Parathyroid adenoma (tissue), 2 donors: ENCODE results near the gene ARL14.

Experiments
- H2AFZ ChIP-seq: fragments of 300-600 bp; sonication (generic); one replicate; pipeline ENCODE4 v1.7.0; 2017; ENCODE audit warnings: antibody characterized with exemption, mild to moderate bottlenecking
- H3K27ac ChIP-seq: fragments of 300-600 bp; sonication (generic); one replicate; pipeline ENCODE4 v1.7.0; 2017
- H3K27me3 ChIP-seq: fragments of 300-600 bp; sonication (generic); one replicate; pipeline ENCODE4 v1.7.0; 2017; ENCODE audit warnings: low read length; ENCODE audit not compliant: control insufficient read depth, insufficient read depth
- H3K36me3 ChIP-seq: fragments of 300-600 bp; sonication (generic); one replicate; pipeline ENCODE4 v1.7.0; 2017; ENCODE audit warnings: low read length; ENCODE audit not compliant: control insufficient read depth, insufficient read depth
- H3K4me1 ChIP-seq: fragments of 300-600 bp; sonication (generic); one replicate; pipeline ENCODE4 v1.7.0; 2017; ENCODE audit warnings: control low read depth
- H3K4me2 ChIP-seq: fragments of 300-600 bp; sonication (generic); one replicate; pipeline ENCODE4 v1.7.0; 2017; ENCODE audit warnings: low read length
- H3K4me3 ChIP-seq: fragments of 300-600 bp; sonication (generic); one replicate; pipeline ENCODE4 v1.7.0; 2017; ENCODE audit warnings: low read depth, low read length
- H3K79me2 ChIP-seq: fragments of 300-600 bp; sonication (generic); one replicate; pipeline ENCODE4 v1.7.0; 2017; ENCODE audit warnings: control low read depth
- H3K9ac ChIP-seq: fragments of 300-600 bp; sonication (generic); one replicate; pipeline ENCODE4 v1.7.0; 2017; ENCODE audit warnings: mild to moderate bottlenecking
- H3K9me3 ChIP-seq: fragments of 300-600 bp; sonication (generic); one replicate; pipeline ENCODE4 v1.7.0; 2017; ENCODE audit warnings: low read length; ENCODE audit not compliant: control insufficient read depth
- CTCF ChIP-seq: fragments of 300-600 bp; sonication (generic); IDR thresholded peaks from one replicate; pipeline ENCODE4 v1.7.0; 2017; ENCODE audit warnings: antibody characterized with exemption, mild to moderate bottlenecking
- donor health status: primary hyperparathyroidism.

The ARL14 gene

GRCh38 chr3:160693191-160693590 is 16.2 kb downstream of the ARL14 start:
- TF ChIP-seq CTCF = no peak
- no peaks in the 10 kb centered on the region for H3K79me2 ChIP-seq
- no peak overlapping the region for H3K27ac ChIP-seq
- H3K36me3 ChIP-seq = no peaks in the 10 kb centered on the region
- no peaks in the 10 kb centered on the region for H3K9me3 ChIP-seq
- H3K4me2 ChIP-seq = no peak overlapping the region
- H3K4me3 ChIP-seq = no peak overlapping the region
- no peak overlapping the region for H3K9ac ChIP-seq
- no peaks in the 10 kb centered on the region for H3K4me1 ChIP-seq
- no peaks in the 10 kb centered on the region for H3K27me3 ChIP-seq
- no peak overlapping the region for H2AFZ ChIP-seq

- no peak for TF ChIP-seq CTCF
- Histone ChIP-seq H3K27ac (no peak overlapping the region), H2AFZ (no peak overlapping the region), H3K27me3 (no peaks in the 10 kb centered on the region), H3K9me3 (no peaks in the 10 kb centered on the region), H3K79me2 (no peaks in the 10 kb centered on the region), H3K9ac (no peak overlapping the region), H3K4me2 (no peak overlapping the region), H3K4me1 (no peaks in the 10 kb centered on the region), H3K4me3 (no peak overlapping the region), H3K36me3 (no peaks in the 10 kb centered on the region)
These were observed 17.4 kb downstream of the ARL14 start for GRCh38 chr3:160694345-160694744.

GRCh38 chr3:160695003-160695402 is 18.0 kb downstream of the ARL14 start:
- TF ChIP-seq CTCF = no peak
- H2AFZ ChIP-seq = no peak overlapping the region
- no peak overlapping the region for H3K9ac ChIP-seq
- H3K27ac ChIP-seq = no peak overlapping the region
- no peak overlapping the region for H3K4me2 ChIP-seq
- no peaks in the 10 kb centered on the region for H3K36me3 ChIP-seq
- no peaks in the 10 kb centered on the region for H3K27me3 ChIP-seq
- H3K4me3 ChIP-seq = no peak overlapping the region
- no peaks in the 10 kb centered on the region for H3K4me1 ChIP-seq
- no peaks in the 10 kb centered on the region for H3K79me2 ChIP-seq
- H3K9me3 ChIP-seq = no peaks in the 10 kb centered on the region

GRCh38 chr3:160695915-160696327 is 19.0 kb downstream of the ARL14 start:
- no peak for TF ChIP-seq CTCF
- Histone ChIP-seq H3K4me3 (no peak overlapping the region), H2AFZ (no peak overlapping the region), H3K9ac (no peak overlapping the region), H3K27me3 (no peaks in the 10 kb centered on the region), H3K9me3 (no peaks in the 10 kb centered on the region), H3K4me2 (no peak overlapping the region), H3K79me2 (no peaks in the 10 kb centered on the region), H3K27ac (no peak overlapping the region), H3K36me3 (no peaks in the 10 kb centered on the region), H3K4me1 (no peaks in the 10 kb centered on the region)

- Histone ChIP-seq H3K27ac (no peak overlapping the region), H3K4me1 (no peaks in the 10 kb centered on the region), H3K4me3 (no peak overlapping the region), H3K9ac (no peak overlapping the region), H2AFZ (no peak overlapping the region), H3K79me2 (no peaks in the 10 kb centered on the region), H3K4me2 (no peak overlapping the region), H3K36me3 (no peaks in the 10 kb centered on the region), H3K9me3 (no peaks in the 10 kb centered on the region), H3K27me3 (no peaks in the 10 kb centered on the region)
- no peak for TF ChIP-seq CTCF
These were observed 20.8 kb downstream of the ARL14 start for GRCh38 chr3:160697637-160698380.
